GM19023 (cell line): ENCODE data around the gene CAPN2.

Experiments
- ATAC-seq: cut with Tn5 transposase; IDR thresholded peaks from one replicate; pipeline ENCODE4 v1.9.1; 2021; ENCODE audit warnings: mild to moderate bottlenecking, moderate library complexity; ENCODE audit not compliant: unreplicated experiment

Gene CAPN2

DNA sequence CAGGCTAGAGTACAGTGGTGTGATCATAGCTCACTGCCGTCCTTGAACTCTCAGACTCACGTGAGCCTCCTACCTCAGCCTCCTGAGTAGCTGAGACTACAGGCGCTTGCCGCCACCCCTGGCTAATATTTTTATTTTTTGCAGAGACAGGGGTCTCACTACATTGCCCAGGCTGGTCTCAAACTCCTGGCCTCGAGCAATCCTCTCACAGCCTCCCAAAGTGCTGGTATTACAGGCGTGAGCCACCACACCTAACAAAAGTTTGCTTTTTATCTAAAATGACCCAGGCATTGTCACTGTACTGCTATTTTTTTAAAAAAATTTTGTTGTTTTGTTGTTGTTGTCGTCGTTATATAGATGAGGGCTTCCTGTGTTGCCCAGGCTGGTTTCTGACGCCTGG lies 46.4 kb downstream of the CAPN2 start:
- ATAC-seq = no peak

- no peak for ATAC-seq
Measured at GRCh38 chr1:223759273-223759672, 46.9 kb downstream of the CAPN2 start.

DNA sequence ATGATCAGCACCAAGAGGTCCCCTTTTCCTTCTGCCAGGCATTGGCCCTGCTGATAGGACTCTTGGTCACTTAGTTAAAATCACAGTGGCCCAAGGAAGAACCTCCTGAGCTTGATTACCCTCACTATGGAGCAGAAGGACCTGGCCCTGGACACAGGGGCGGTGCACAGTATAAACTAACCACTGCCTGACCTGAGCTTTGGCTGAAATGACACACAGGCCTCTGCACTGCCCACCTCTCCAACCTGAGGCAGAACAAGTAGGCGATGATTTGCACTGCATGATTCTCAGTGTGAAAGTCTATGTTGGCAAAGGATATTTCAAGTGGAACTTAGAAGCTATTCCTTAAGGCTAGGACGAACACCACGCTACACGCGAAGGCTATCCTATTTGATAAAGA lies 48.5 kb downstream of the CAPN2 start:
- no peak for ATAC-seq

- no peak for ATAC-seq
Measured at GRCh38 chr1:223761411-223761810, 49.1 kb downstream of the CAPN2 start.

GRCh38 chr1:223763251-223763650 lies 50.9 kb downstream of the CAPN2 start:
- ATAC-seq = no peak

- ATAC-seq = no peak
Measured at GRCh38 chr1:223763881-223764280, 51.5 kb downstream of the CAPN2 start.

DNA sequence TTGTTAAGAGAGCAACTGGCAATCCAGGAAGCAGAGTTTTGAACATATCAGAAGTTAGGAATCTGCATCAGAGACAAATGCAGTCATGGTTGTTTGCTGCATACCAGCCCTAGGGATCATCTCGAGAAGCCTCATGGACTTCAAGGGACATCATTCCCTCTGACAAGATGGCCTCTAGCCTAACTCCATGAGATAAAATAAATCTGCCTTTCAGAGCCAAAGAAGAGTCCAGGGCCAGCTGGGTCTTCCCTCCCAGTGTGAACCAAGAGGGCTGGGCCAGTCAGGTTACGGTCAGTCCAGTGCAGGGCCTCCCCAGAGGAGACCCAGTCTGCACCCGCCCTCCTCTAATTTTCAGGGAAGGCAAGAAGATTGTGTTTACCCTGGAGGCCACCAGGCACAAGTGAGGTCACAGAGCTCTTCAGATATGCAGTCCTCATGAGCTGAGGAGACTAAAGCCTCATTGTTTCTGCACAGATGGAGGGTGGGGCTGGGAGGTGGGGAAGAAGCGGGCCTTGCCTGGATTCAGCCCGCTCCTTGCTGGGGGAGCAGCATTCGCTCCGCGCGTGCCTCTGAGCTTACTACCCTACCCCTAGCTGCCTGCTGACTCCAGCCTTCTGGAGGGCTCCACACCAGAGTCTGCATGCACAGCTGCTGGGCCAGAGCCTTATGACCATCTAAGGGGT lies 52.8 kb downstream of the CAPN2 start:
- no peak for ATAC-seq

DNA sequence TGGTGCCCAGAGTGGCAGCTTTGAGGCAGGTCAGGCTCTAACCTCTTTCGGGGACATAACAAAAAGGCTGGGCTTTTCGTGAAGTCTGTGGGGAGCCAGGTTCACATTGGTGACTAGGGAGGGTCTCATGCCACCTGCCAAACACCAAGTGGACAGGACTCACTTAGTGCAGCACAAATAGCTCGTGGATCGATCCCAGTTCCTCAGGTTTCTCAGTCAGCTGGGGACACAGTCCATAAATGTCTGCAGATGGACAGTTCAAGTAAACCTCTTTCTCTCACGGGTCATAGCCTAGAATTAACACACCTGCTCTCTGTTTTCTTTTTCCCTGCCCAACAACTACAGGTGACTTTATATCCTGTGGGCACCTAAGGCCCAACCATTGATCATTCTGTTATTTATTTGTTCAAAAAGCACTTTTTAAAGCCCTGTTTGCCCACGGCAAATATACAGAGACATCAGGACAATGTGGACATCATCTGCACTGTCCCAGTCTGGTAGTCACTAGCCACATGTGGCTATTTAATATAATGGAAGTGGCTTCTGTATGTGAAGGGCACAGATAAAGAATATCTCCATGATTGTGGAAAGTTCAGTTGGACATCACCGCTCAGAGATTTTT lies 53.5 kb downstream of the CAPN2 start:
- no peak for ATAC-seq

DNA sequence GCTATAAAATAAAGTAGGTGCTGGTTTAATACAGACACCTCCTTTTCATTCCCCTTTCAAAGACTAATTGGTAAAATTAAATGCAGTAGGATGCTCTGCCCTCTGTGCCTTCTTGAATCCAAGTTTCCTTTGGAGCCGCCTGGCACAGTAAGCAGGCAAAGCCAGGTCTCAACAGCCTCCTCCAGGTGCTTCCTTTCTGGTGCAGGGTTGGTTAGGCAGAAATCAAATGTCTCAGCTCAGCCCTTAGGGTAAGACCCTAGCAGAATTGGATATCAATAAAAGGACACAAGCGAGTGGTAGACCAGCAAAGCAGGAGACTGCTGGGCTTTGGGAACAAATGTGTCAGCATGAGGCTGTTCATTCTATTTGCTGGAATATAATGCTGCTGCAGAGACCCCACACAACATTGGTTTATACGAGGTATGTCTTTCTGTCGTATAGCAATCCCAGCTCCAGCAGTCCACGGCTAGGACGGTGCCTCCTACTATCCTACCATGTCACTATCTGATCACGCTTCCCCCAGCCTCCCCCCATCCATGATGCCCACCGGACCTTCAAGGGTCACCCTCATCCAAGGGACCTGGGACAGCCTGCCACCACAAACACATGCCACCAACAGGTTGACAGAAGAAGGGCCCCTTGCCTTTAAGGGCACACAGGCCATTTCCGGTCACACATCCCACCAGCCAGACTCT lies 58.4 kb downstream of the CAPN2 start:
- ATAC-seq = no peak

DNA sequence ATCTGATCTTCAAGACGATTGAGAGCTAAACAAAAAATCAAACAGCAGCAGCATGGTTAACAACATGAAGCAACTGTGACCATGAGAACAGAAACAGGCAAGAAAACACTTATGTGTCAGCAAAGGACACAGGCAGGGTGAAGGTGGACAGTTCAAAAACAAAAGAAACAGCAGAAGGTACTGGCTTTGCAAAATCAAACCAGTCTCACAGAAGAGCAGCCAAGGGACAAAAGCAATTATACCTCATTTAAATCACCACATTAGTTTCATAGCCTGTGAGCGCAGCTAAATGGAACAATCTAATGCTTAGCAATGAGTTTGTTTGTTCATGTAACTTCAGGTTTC lies 59.1 kb downstream of the CAPN2 start:
- no peak for ATAC-seq

- ATAC-seq = no peak
Measured at GRCh38 chr1:223771814-223772770, 59.8 kb downstream of the CAPN2 start.

DNA sequence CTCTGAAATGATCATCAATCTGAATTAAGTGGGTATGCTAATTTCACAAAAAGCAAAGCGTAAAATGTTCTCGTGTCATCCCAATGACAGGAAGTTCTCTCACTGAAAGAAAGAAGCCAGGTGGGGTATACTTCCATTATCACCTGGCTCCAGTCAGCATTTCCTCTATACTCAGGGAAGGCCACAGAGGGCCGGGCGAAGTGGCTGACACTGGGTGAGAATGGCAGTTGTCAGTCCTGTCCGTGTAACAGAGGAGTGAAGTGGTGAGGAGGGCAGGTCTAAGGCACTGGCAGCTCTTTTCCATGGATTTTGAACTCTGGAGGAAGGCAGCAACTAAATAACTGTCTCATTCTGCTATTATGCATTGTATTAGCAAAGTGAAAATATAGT lies 60.4 kb downstream of the CAPN2 start:
- ATAC-seq = no peak

DNA sequence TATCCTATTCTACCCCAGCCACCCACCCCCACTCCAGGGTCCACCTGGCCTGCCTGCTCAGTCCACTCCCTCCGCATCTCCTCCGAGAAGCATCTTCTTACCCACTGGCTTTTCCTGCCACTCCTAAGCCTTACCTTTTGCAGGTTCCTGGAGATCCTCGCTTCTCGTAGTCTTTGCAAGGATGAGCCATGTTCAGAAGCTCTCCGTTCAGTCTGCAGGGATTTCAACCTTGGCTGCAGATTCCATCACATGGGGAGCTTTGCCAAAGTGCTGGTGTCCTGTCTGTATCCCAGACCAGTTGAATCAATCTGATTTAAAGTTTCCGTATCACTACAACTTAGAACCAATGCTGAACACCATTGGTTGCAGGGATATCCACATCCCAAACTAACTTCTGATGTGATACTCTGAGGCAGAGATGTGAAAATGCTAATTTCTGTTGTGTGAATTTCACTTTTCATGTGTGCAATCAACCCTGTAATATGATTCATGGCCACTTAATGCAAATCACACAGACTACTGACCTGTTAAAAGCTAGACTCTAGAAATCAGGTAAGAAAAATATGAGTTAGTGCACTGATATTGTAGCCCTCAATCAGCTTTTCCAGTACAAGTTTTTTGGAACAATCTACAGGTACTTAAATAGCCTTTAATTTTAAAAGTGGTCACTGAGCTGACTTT lies 61.9 kb downstream of the CAPN2 start:
- ATAC-seq = no peak

GRCh38 chr1:223775054-223775453 lies 62.7 kb downstream of the CAPN2 start:
- ATAC-seq = no peak

GRCh38 chr1:223775711-223776074 lies 63.4 kb downstream of the CAPN2 start:
- no peak for ATAC-seq

DNA sequence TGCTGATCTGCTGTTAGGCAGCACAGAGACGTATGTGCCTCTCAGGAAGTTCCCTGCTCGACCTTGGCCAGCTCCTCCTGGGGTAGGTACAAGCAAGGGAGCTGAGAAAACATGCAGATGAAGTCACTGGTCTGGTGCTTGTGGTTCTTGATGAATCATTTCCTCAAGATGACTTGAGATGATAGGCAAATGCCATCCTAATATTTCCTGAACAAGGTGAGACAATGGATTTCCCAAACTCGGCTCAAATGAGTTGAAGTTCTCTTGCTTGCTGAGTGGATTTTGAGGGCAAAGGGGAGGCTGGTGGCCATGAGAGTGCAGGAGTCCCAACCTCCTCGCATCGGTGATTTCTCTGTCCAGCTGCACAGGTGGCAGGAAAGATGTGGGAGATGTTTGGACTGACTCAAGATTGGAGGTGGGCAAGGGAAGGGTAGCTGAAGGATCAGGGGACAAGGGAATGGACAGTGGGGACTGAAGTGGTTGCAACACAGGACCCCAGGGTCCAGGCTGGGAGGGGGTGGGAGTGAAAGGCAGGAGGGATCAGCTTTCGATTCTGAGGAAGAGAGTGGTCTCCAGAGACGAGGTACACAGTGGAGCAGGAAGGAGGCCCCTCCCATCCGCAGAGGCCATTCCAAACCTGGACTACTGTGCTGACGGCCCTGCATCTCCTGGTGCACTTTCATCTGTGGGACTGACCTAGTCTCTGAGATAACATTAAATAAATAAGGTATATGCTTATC lies 63.9 kb downstream of the CAPN2 start:
- ATAC-seq = no peak

DNA sequence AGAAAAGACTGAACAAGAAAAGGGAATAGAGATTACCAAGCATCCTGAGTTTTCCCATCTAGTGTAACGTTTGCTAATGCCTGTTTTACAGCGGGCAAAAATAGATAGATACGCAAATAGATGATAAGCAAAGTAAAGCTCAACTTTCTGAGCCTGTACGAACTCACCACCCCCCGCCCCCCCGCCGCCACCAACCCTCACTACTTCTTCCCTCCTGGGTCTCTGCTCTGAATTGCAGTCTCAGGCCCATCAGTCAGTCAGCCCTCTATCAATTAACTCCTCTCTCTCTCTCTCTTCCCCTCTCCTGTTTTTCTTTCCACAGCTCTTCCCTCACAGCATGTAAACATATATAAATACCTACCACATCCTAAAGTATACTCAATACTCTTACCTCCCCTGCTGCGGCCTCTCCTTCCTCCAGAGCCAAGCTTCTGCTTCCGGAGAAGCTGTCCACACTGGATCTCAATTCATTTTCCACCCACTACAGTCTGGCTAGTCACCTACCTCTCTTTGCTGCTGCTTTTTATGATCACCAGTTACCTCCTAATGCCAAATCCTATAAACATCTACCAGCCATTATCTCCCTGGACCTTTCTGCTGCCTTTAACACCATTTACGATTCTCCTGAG lies 64.6 kb downstream of the CAPN2 start:
- ATAC-seq = no peak

GRCh38 chr1:223780318-223780717 lies 68.0 kb downstream of the CAPN2 start:
- ATAC-seq = no peak

GRCh38 chr1:223780949-223781348 lies 68.6 kb downstream of the CAPN2 start:
- ATAC-seq = no peak

GRCh38 chr1:223783676-223784075 lies 71.3 kb downstream of the CAPN2 start:
- ATAC-seq = no peak
